ENCODE measurements around the gene PLG. TPM values are rescaled to one million over a fixed set of nuclear protein-coding genes. Genes with fewer than 3 reads are reported as not detected.
A peak's percentile ranks its signal among the peaks of the same experiment; 100 is the strongest.
"Not testable (repeated sequence)": the region's sequence is repeated elsewhere in the genome, so short reads cannot be mapped to it uniquely, and the experiment has no call there.

Gene PLG
- total RNA-seq, 3 donors from 2014 or later, result not detected

DNA sequence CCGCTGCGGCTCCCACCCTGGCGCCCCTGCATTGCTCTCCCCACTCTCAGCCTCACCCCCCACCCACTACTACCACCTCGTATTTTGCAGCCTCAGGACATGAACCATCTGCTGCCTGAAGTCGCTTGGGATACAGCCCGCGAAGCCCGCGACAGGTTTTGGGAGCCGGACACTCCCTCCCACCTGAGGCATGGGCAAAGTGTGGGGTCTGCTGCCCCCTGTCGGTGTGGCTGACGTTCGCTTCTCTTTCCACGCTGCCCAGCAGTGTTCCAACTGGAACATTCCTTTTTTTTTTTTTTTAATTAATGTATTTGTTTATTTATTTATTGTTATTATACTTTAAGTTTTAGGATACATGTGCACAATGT, 22.7 kb upstream of the PLG start:
- no peak for DNase-seq (ENCODE audit: low spot score in 2 of 2)
- H3K9me3 ChIP-seq, result no peaks in the 10 kb centered on the region
- no peak overlapping the region for H3K27ac ChIP-seq
- no peak for TF ChIP-seq POLR2AphosphoS5 (IDR thresholded peaks at IDR 0.05)
- TF ChIP-seq, protein P1, sequence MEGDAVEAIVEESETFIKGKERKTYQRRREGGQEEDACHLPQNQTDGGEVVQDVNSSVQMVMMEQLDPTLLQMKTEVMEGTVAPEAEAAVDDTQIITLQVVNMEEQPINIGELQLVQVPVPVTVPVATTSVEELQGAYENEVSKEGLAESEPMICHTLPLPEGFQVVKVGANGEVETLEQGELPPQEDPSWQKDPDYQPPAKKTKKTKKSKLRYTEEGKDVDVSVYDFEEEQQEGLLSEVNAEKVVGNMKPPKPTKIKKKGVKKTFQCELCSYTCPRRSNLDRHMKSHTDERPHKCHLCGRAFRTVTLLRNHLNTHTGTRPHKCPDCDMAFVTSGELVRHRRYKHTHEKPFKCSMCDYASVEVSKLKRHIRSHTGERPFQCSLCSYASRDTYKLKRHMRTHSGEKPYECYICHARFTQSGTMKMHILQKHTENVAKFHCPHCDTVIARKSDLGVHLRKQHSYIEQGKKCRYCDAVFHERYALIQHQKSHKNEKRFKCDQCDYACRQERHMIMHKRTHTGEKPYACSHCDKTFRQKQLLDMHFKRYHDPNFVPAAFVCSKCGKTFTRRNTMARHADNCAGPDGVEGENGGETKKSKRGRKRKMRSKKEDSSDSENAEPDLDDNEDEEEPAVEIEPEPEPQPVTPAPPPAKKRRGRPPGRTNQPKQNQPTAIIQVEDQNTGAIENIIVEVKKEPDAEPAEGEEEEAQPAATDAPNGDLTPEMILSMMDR (IDR thresholded peaks at IDR 0.05), result no peak
- no peak for TF ChIP-seq POLR2A (IDR thresholded peaks at IDR 0.05)
- intact Hi-C loops (cut with DNase I; ENCODE audit: low total_unique reads), result no loop called here
- H3K36me3 ChIP-seq, result no peaks in the 10 kb centered on the region
- no peaks in the 10 kb centered on the region for H3K27me3 ChIP-seq
- H3K4me1 ChIP-seq, result no peaks in the 10 kb centered on the region
- H3K4me3 ChIP-seq, result peak overlapping the region in 2 of 3 donors; percentile 34 to 43

DNA sequence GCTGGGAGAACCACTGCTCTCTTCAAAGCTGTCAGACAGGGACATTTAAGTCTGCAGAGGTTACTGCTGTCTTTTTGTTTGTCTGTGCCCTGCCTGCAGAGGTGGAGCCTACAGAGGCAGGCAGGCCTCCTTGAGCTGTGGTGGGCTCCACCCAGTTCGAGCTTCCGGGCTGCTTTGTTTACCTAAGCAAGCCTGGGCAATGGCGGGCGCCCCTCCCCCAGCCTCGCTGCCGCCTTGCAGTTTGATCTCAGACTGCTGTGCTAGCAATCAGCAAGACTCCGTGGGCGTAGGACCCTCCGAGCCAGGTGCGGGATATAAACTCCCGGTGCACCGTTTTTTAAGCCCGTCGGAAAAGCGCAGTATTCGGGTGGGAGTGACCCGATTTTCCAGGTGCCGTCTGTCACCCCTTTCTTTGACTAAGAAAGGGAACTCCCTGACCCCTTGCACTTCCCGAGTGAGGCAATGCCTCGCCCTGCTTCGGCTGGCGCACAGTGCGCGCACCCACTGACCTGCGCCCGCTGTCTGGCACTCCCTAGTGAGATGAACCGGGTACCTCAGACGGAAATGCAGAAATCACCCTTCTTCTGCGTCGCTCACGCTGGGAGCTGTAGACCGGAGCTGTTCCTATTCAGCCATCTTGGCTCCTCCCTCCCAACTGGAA, 16.8 kb upstream of the PLG start:
- H3K4me1 ChIP-seq; H3K36me3 ChIP-seq; DNase-seq (ENCODE audit: low spot score in 2 of 2); H3K27ac ChIP-seq; H3K4me3 ChIP-seq; H3K9me3 ChIP-seq; intact Hi-C loops (cut with DNase I; ENCODE audit: low total_unique reads); H3K27me3 ChIP-seq: not testable (repeated sequence)

DNA sequence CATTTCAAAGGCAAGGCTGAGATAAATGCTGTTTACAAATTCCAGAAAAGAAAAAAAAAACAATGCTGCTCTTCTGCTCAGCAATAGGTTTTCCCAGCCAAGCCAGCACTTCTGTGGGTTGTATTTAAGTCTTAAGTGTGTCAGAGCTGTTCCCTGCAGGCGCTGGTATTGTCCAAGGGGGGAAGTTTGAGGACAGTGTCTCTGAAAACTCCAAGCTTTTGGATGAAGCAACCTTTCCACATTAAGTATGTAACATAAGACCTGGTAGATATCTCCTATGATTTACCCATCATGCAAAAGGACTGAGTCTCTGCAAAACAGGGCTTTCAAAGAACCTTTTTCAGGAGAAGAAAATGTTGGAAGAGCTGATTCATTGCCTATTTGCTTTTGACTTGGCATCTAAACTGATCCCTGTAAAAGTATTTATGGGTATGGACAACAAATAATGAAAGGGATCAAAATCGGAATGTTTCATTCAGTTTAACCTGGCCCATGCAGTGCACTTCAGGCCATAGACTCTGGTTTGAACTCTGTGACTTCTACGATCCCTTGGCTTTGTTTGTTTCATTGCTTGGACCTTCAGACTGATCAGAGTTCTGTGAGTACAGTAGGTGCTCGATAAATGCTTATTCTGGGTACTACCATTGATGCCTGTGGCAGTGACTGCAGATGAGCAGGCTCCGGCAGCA, 16.1 kb upstream of the PLG start:
- Histone ChIP-seq H3K36me3 (no peaks in the 10 kb centered on the region), H3K27ac (no peak overlapping the region), H3K9me3 (no peaks in the 10 kb centered on the region), H3K27me3 (no peaks in the 10 kb centered on the region), H3K4me3 (no peak overlapping the region), H3K4me1 (no peaks in the 10 kb centered on the region)
- intact Hi-C loops (cut with DNase I; ENCODE audit: low total_unique reads), result no loop called here
- TF ChIP-seq POLR2AphosphoS5 (IDR thresholded peaks at IDR 0.05) (no peak), POLR2A (IDR thresholded peaks at IDR 0.05) (no peak)
- TF ChIP-seq, protein P1 (IDR thresholded peaks at IDR 0.05), result no peak
- no peak for DNase-seq (ENCODE audit: low spot score in 2 of 2)

DNA sequence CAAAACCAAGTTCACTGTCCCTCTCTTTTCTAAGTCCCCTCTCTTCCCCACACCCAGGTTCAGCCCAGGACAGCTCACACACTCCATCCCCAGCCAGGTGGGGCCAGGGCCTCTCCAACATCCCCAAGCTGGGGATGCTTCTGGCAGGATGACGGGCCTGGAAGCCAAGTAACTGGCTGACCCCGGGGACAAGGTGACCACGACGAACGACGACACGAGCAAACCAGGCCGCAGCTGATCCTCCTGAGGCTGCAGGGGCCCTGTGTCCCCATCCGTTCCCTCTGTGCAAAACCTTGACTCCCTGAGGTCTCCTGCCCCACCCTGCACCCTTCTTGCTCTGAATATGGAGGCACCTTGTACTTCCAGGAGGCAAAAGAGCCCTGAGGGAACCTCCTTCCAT, 11.6 kb upstream of the PLG start:
- Histone ChIP-seq H3K27me3 (no peaks in the 10 kb centered on the region), H3K9me3 (no peaks in the 10 kb centered on the region), H3K27ac (no peak overlapping the region), H3K4me1 (no peaks in the 10 kb centered on the region), H3K36me3 (no peaks in the 10 kb centered on the region), H3K4me3 (no peak overlapping the region)
- DNase-seq (ENCODE audit: low spot score in 2 of 2), result no peak
- intact Hi-C loops (cut with DNase I; ENCODE audit: low total_unique reads), result no loop called here
- no peak for TF ChIP-seq POLR2A (IDR thresholded peaks at IDR 0.05)
- TF ChIP-seq, protein P1 (IDR thresholded peaks at IDR 0.05), result no peak
- no peak for TF ChIP-seq POLR2AphosphoS5 (IDR thresholded peaks at IDR 0.05)

DNA sequence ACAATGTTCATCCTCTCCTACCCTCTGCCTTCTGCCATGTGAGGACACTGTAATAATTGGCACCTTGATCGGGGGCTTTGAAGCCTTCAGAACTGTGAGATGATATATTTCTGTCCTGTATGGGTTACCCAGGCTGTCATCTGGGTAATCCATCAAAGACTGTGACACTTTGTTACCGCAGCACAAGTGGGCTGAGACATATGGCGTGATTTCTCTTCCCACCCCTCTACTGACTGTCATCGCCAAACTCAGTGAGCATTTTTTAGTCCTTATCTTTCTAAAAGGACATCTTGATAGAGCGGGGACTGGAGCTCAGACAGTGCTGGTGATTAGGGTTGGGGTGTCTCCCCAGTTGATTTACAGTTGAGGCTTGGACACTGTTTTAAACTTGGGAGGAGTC, 10.4 kb upstream of the PLG start:
- Histone ChIP-seq H3K27ac (no peak overlapping the region), H3K27me3 (no peaks in the 10 kb centered on the region), H3K36me3 (no peaks in the 10 kb centered on the region), H3K4me1 (no peaks in the 10 kb centered on the region), H3K4me3 (no peak overlapping the region), H3K9me3 (no peaks in the 10 kb centered on the region)
- DNase-seq (ENCODE audit: low spot score in 2 of 2), result no peak
- TF ChIP-seq POLR2A (IDR thresholded peaks at IDR 0.05) (no peak), POLR2AphosphoS5 (IDR thresholded peaks at IDR 0.05) (no peak)
- TF ChIP-seq, protein P1 (IDR thresholded peaks at IDR 0.05), result no peak
- intact Hi-C loops (cut with DNase I; ENCODE audit: low total_unique reads), result no loop called here
